Epithelial cell of proximal tubule (primary cell): Measurements from ENCODE around the gene HDAC9. TPM values are rescaled to one million over a fixed set of nuclear protein-coding genes. Genes with fewer than 3 reads are reported as not detected.

Experiments used
- DNase-seq: peaks from one replicate; pipeline ENCODE4 v3.0.0-alpha.2; 2011; ENCODE audit warnings: low read depth
- H3K4me3 ChIP-seq: 2 replicates; pipeline ENCODE4 v1.5.1; 2011; ENCODE audit warnings: low read depth, mild to moderate bottlenecking, low read length
- total RNA-seq: library from RNA; depleted of rRNA; stranded (reverse); fragments of >200 nt; gene quantifications from 2 replicates; pipeline ENCODE4 v1.2.3, GENCODE V29; 2015
- TF ChIP-seq, protein P1 (sequence below): conservative IDR thresholded peaks from 2 replicates; pipeline ENCODE4 v1.5.1; 2012; ENCODE audit warnings: low read depth, mild to moderate bottlenecking, low read length

The HDAC9 gene
- total RNA-seq, 1 donor from 2014 or later = 35.5 TPM

GRCh38 chr7:18895456-18895855 lies 399.9 kb downstream of the HDAC9 start:
- TF ChIP-seq, protein P1, sequence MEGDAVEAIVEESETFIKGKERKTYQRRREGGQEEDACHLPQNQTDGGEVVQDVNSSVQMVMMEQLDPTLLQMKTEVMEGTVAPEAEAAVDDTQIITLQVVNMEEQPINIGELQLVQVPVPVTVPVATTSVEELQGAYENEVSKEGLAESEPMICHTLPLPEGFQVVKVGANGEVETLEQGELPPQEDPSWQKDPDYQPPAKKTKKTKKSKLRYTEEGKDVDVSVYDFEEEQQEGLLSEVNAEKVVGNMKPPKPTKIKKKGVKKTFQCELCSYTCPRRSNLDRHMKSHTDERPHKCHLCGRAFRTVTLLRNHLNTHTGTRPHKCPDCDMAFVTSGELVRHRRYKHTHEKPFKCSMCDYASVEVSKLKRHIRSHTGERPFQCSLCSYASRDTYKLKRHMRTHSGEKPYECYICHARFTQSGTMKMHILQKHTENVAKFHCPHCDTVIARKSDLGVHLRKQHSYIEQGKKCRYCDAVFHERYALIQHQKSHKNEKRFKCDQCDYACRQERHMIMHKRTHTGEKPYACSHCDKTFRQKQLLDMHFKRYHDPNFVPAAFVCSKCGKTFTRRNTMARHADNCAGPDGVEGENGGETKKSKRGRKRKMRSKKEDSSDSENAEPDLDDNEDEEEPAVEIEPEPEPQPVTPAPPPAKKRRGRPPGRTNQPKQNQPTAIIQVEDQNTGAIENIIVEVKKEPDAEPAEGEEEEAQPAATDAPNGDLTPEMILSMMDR = no peak
- no peak overlapping the region for H3K4me3 ChIP-seq
- DNase-seq = peak; percentile 39

DNA sequence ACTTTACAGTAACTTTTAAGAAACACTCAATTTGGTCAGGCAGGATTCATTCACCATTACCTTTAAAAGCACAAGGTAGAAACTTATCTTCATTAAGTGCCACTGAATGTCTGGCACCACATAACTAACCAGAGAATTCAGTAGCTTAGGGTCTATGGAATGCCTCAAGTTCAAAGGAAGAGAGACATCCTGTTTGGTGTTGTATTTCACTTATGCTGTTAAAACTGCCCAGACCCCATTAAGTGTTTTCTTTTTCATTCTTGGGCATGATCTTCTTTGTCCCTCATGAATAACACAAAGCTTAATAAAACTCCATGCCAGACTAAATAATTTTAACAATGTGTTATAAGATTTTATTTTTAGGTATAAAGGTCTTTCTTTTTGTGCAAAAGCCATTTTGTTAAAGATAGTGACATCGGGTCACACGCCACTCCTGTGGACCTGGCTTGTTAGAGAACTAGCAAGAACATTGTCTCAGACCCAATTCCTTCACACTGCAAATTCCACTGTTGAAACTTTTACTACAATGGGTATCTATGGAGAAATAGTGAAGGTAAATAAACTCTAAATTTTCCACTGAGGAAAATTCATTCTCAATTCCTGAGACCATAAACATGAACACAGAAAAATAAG lies 400.9 kb downstream of the HDAC9 start:
- TF ChIP-seq, protein P1 = no peak
- no peak for DNase-seq
- H3K4me3 ChIP-seq = no peak overlapping the region

DNA sequence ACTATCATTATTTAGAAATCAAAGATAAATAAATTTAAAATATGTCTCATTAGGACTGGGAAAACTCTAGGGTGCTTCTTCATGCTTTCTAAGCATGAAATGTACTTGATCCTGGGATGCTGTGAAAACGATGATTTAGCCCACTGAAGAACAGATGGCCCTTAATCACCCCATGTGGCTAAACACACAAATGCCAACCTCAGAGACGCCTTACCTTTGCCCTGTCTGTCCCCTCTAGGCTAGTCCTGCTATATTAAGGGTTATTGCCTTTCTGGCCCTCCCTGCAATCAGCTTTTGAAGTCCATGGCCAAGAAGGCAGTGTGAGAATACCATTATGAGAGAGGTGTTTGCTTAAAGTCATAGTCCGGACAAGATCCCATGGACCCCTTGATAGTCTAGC lies 404.7 kb downstream of the HDAC9 start:
- TF ChIP-seq, protein P1 = no peak
- H3K4me3 ChIP-seq = no peak overlapping the region
- no peak for DNase-seq

- DNase-seq = no peak
- TF ChIP-seq, protein P1 = no peak
- no peak overlapping the region for H3K4me3 ChIP-seq
Measured at GRCh38 chr7:18900803-18901202, 405.3 kb downstream of the HDAC9 start.

GRCh38 chr7:18901351-18901750 lies 405.8 kb downstream of the HDAC9 start:
- TF ChIP-seq, protein P1 = no peak
- no peak overlapping the region for H3K4me3 ChIP-seq
- no peak for DNase-seq

DNA sequence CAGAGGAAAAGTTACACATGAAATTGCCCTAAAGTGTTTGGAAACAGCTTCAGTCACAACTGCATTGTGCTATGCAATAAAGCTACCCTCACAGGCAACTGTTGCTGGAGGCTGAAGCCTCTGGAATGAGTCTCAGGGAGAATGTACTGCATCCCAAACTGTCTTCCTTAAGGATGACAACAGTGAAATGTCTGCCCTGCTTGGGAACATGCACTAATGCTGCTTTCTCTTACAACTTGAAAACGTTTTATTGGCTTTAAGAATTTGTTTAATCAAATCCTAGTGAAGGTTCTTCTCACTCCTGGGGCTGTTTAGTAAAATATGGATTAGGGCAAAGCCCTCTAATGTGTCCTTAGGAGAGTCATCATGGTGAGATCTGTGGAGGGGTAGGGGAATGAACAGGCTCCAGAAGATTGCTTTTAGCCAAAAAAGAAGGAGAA lies 406.5 kb downstream of the HDAC9 start:
- no peak overlapping the region for H3K4me3 ChIP-seq
- DNase-seq = no peak
- TF ChIP-seq, protein P1 = no peak

DNA sequence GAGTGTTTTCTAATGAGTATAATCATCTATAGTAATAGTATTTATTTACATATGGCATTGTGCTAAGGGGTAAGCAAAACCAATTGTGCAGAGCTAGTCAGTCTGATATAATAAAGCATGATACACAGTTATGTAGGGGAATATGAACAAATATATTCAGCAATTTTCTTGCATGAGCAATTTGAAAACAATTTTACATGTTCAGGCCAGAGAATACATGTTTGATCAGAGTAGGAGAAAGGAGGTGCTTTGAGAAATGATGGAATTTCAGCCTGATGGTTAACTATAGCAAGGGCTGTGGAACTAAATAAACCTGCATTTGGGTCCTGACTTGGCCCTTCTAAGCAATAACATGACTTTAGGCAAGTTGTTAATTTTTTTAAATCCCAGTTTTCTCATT lies 407.3 kb downstream of the HDAC9 start:
- TF ChIP-seq, protein P1 = no peak
- H3K4me3 ChIP-seq = no peak overlapping the region
- no peak for DNase-seq
